Subcutaneous abdominal adipose tissue (tissue), 5 donors: ENCODE measurements around the gene GALNT3.

ENCODE experiments used
- H3K27ac ChIP-seq: one replicate; pipeline ENCODE4 v1.7.0; 2013; ENCODE audit warnings: low read depth, mild to moderate bottlenecking, inconsistent platforms, low read length, moderate library complexity
- H3K27me3 ChIP-seq, 5 donors: one replicate each; pipeline ENCODE4 v1.7.0; 2013; ENCODE audit warnings: low read length in 5 of 5, inconsistent platforms in 1 of 5; ENCODE audit not compliant: control insufficient read depth in 5 of 5, insufficient read depth in 4 of 5
- H3K36me3 ChIP-seq, 5 donors: one replicate each; pipeline ENCODE4 v1.7.0; 2013; ENCODE audit warnings: low read length in 5 of 5; ENCODE audit not compliant: control insufficient read depth in 5 of 5, insufficient read depth in 5 of 5
- H3K4me1 ChIP-seq, 5 donors: one replicate each; pipeline ENCODE4 v1.7.0; 2013; ENCODE audit warnings: low read length in 5 of 5, mild to moderate bottlenecking in 3 of 5, moderate library complexity in 1 of 5; ENCODE audit not compliant: control insufficient read depth in 5 of 5, insufficient read depth in 5 of 5
- H3K4me3 ChIP-seq, 5 donors: one replicate each; pipeline ENCODE4 v1.7.0; 2013; ENCODE audit warnings: low read length in 5 of 5, low read depth in 1 of 5
- H3K9ac ChIP-seq, 5 donors: one replicate each; pipeline ENCODE4 v1.7.0; 2013; ENCODE audit warnings: low read length in 5 of 5, mild to moderate bottlenecking in 4 of 5, moderate library complexity in 3 of 5
- H3K9me3 ChIP-seq, 5 donors: one replicate each; pipeline ENCODE4 v1.7.0; 2013; ENCODE audit warnings: low read length in 5 of 5; ENCODE audit not compliant: control insufficient read depth in 5 of 5
- donor health status: healthy.
- donor health status: healthy.
- donor health status: healthy.
- donor health status: healthy.
- donor health status: healthy.

The GALNT3 gene

GRCh38 chr2:165700531-165700930, 93.5 kb downstream of the GALNT3 start:
- H3K36me3 ChIP-seq: no peaks in the 10 kb centered on the region
- no peaks in the 10 kb centered on the region for H3K9me3 ChIP-seq
- peaks cover 0 to 4% (median 0%) of the 10 kb centered on the region in 5 donors for H3K27me3 ChIP-seq
- H3K27ac ChIP-seq: no peak overlapping the region
- peaks cover 0 to 3% (median 0%) of the 10 kb centered on the region in 5 donors for H3K4me1 ChIP-seq
- no peak overlapping the region for H3K4me3 ChIP-seq
- no peak overlapping the region for H3K9ac ChIP-seq

- no peak overlapping the region for H3K9ac ChIP-seq
- peaks cover 0 to 4% (median 0%) of the 10 kb centered on the region in 5 donors for H3K27me3 ChIP-seq
- peaks cover 0 to 3% (median 0%) of the 10 kb centered on the region in 5 donors for H3K4me1 ChIP-seq
- no peak overlapping the region for H3K27ac ChIP-seq
- no peak overlapping the region for H3K4me3 ChIP-seq
- H3K9me3 ChIP-seq: no peaks in the 10 kb centered on the region
- no peaks in the 10 kb centered on the region for H3K36me3 ChIP-seq
Measured at GRCh38 chr2:165699946-165700345, 94.1 kb downstream of the GALNT3 start.

- peaks cover 0 to 3% (median 0%) of the 10 kb centered on the region in 5 donors for H3K4me1 ChIP-seq
Measured at GRCh38 chr2:165698444-165698884, 95.6 kb downstream of the GALNT3 start.

GRCh38 chr2:165697748-165698443, 96.2 kb downstream of the GALNT3 start:
- no peaks in the 10 kb centered on the region for H3K36me3 ChIP-seq
- peaks cover 0 to 3% (median 0%) of the 10 kb centered on the region in 5 donors for H3K4me1 ChIP-seq
- no peak overlapping the region for H3K9ac ChIP-seq
- H3K27ac ChIP-seq: no peak overlapping the region
- H3K27me3 ChIP-seq: peaks cover 0 to 4% (median 0%) of the 10 kb centered on the region in 5 donors
- H3K9me3 ChIP-seq: no peaks in the 10 kb centered on the region
- H3K4me3 ChIP-seq: no peak overlapping the region

More at GRCh38 chr2:165698444-165698884, 95.6 kb downstream of the GALNT3 start:
- peaks cover 0 to 4% (median 0%) of the 10 kb centered on the region in 5 donors for H3K27me3 ChIP-seq
- no peaks in the 10 kb centered on the region for H3K9me3 ChIP-seq
- H3K9ac ChIP-seq: no peak overlapping the region
- H3K4me3 ChIP-seq: no peak overlapping the region
- no peaks in the 10 kb centered on the region for H3K36me3 ChIP-seq
- H3K27ac ChIP-seq: no peak overlapping the region
